H1 (cell line): ENCODE results near the gene LLPH. TPM values are rescaled to one million over a fixed set of nuclear protein-coding genes. Genes with fewer than 3 reads are reported as not detected.

Experiments used
- CTCF ChIA-PET: fragments of 300-600 bp; sonication (Branson Sonifier 250); formaldehyde crosslinking; loops from one replicate; lab custom pipeline; 2021; ENCODE audit not compliant: partially characterized antibody; lab: Charles Lee
- POLR2A ChIA-PET: fragments of 300-600 bp; sonication (Branson Sonifier 250); formaldehyde crosslinking; loops from one replicate; lab custom pipeline; 2021; ENCODE audit warnings: inconsistent platforms; ENCODE audit not compliant: partially characterized antibody; lab: Charles Lee
- DNase-seq, 2 experiments: peaks; one replicate each; pipeline versions ENCODE4 v3.0.0 to v3.0.0-alpha.2; 2010 to 2022; ENCODE audit warnings: low spot score in 2 of 2, low read depth in 1 of 2, mixed read lengths in 1 of 2
- FAIRE-seq: peaks from 2 replicates; lab custom pipeline; 2011; peaks lifted over from hg19 to GRCh38; lab: Jason Lieb, UNC
- H2AFZ ChIP-seq: 2 replicates; pipeline ENCODE4 v1.8.1; 2012; ENCODE audit warnings: low read length, inconsistent platforms
- H2AK5ac ChIP-seq: 2 replicates; pipeline ENCODE4 v1.6.1; 2013; ENCODE audit warnings: low read depth, low read length
- H2BK120ac ChIP-seq: replicated peaks from 2 replicates; pipeline ENCODE3; 2013; ENCODE audit warnings: low read depth, low read length, inconsistent platforms
- H2BK12ac ChIP-seq: 2 replicates; pipeline ENCODE4 v1.6.1; 2013; ENCODE audit warnings: low read depth, low read length
- H2BK15ac ChIP-seq: 2 replicates; pipeline ENCODE4 v1.6.1; 2013; ENCODE audit warnings: low read length
- H2BK20ac ChIP-seq: 2 replicates; pipeline ENCODE4 v1.6.1; 2013; ENCODE audit warnings: low read length
- H2BK5ac ChIP-seq: 2 replicates; pipeline ENCODE4 v1.6.1; 2013; ENCODE audit warnings: low read depth, low read length
- H3K14ac ChIP-seq: 2 replicates; pipeline ENCODE4 v1.6.1; 2013; ENCODE audit warnings: inconsistent platforms; ENCODE audit not compliant: insufficient read length
- H3K18ac ChIP-seq: 2 replicates; pipeline ENCODE4 v1.6.1; 2013; ENCODE audit warnings: low read length; ENCODE audit errors: extremely low read depth
- H3K23ac ChIP-seq: 2 replicates; pipeline ENCODE4 v1.6.1; 2013; ENCODE audit warnings: inconsistent platforms; ENCODE audit not compliant: insufficient read length
- H3K23me2 ChIP-seq: 2 replicates; pipeline ENCODE4 v1.6.1; 2013; ENCODE audit warnings: low read depth, low read length
- H3K27ac ChIP-seq: 2 replicates; pipeline ENCODE4 v1.6.1; 2011; ENCODE audit warnings: low read depth, low read length, inconsistent platforms
- H3K27me3 ChIP-seq, 4 experiments: replicated peaks in 1 of 4; 1 replicate in 1 of 4; 2 replicates in 3 of 4; pipeline versions ENCODE4 v1.6.1 to v1.8.1; 2011 to 2013; ENCODE audit warnings: low read length in 3 of 4, mild to moderate bottlenecking in 3 of 4, inconsistent platforms in 2 of 4, mixed read lengths in 2 of 4, moderate library complexity in 1 of 4; ENCODE audit not compliant: control insufficient read depth in 3 of 4, insufficient read depth in 3 of 4; ENCODE audit errors: extremely low read depth in 1 of 4
- H3K36me3 ChIP-seq, 4 experiments: 2 replicates each; pipeline versions ENCODE4 v1.6.1 to v1.8.1; 2011 to 2013; ENCODE audit warnings: mild to moderate bottlenecking in 4 of 4, low read length in 3 of 4, moderate library complexity in 2 of 4, control low read depth in 1 of 4, inconsistent platforms in 1 of 4; ENCODE audit not compliant: insufficient read depth in 4 of 4, control insufficient read depth in 2 of 4
- H3K4ac ChIP-seq: replicated peaks from 2 replicates; pipeline ENCODE3; 2013; ENCODE audit warnings: low read length, low read depth, mixed read lengths, inconsistent platforms; ENCODE audit not compliant: insufficient read length
- H3K4me1 ChIP-seq, 4 experiments: replicated peaks in 1 of 4; 1 replicate in 1 of 4; 2 replicates in 3 of 4; pipeline versions ENCODE4 v1.6.1 to v1.8.1; 2011 to 2013; ENCODE audit warnings: low read length in 3 of 4, inconsistent platforms in 2 of 4, mixed read lengths in 1 of 4; ENCODE audit not compliant: insufficient read depth in 4 of 4, control insufficient read depth in 3 of 4
- H3K4me2 ChIP-seq, 2 experiments: 2 replicates each; pipeline versions ENCODE4 v1.6.1 to v1.8.1; 2011 to 2013; ENCODE audit warnings: low read depth in 2 of 2, low read length in 2 of 2, control low read depth in 1 of 2, inconsistent platforms in 1 of 2, mild to moderate bottlenecking in 1 of 2; ENCODE audit not compliant: insufficient read depth in 1 of 2
- H3K4me3 ChIP-seq, 4 experiments: fragments of 200-600, 300-600 bp in 1 of 4; sonication (generic), shearing (Covaris generic), sonication (Bioruptor Twin) in 1 of 4; 2 replicates each; pipeline versions ENCODE4 v1.5.1 to v1.8.1; 2011 to 2016; ENCODE audit warnings: low read length in 4 of 4, low read depth in 3 of 4, control low read depth in 2 of 4, inconsistent platforms in 2 of 4, mild to moderate bottlenecking in 2 of 4, mixed read lengths in 1 of 4, moderate library complexity in 1 of 4; ENCODE audit not compliant: insufficient read depth in 2 of 4; ENCODE audit errors: extremely low read depth in 1 of 4
- H3K56ac ChIP-seq: replicated peaks from 2 replicates; pipeline ENCODE3; 2013; ENCODE audit warnings: low read depth, mild to moderate bottlenecking, mixed read lengths, low read length, inconsistent platforms; ENCODE audit not compliant: insufficient read length
- H3K79me1 ChIP-seq: 2 replicates; pipeline ENCODE4 v1.6.1; 2013; ENCODE audit warnings: low read depth, low read length, control low read depth
- H3K79me2 ChIP-seq, 2 experiments: 2 replicates each; pipeline versions ENCODE4 v1.6.1 to v1.8.1; 2012 to 2013; ENCODE audit warnings: low read length in 2 of 2, mild to moderate bottlenecking in 2 of 2, inconsistent platforms in 1 of 2; ENCODE audit not compliant: insufficient read depth in 2 of 2, control insufficient read depth in 1 of 2
- H3K9ac ChIP-seq, 4 experiments: replicated peaks in 1 of 4; 1 replicate in 1 of 4; 2 replicates in 3 of 4; pipeline versions ENCODE4 v1.6.1 to v1.8.1; 2011 to 2013; ENCODE audit warnings: low read depth in 3 of 4, low read length in 3 of 4, control low read depth in 2 of 4, mild to moderate bottlenecking in 2 of 4, moderate library complexity in 2 of 4, inconsistent platforms in 1 of 4; ENCODE audit errors: extremely low read depth in 1 of 4
- H3K9me3 ChIP-seq, 2 experiments: 2 replicates each; pipeline versions ENCODE4 v1.6.1 to v1.8.1; 2012 to 2013; ENCODE audit warnings: mild to moderate bottlenecking in 2 of 2, moderate library complexity in 2 of 2, control low read depth in 1 of 2, inconsistent platforms in 1 of 2, low read depth in 1 of 2, low read length in 1 of 2, mixed read lengths in 1 of 2; ENCODE audit not compliant: insufficient read depth in 2 of 2
- H4K20me1 ChIP-seq, 2 experiments: replicated peaks in 1 of 2; 2 replicates each; pipeline versions ENCODE3 to v1.8.1; 2011 to 2013; ENCODE audit warnings: inconsistent platforms in 2 of 2, low read length in 2 of 2, mild to moderate bottlenecking in 1 of 2; ENCODE audit not compliant: insufficient read depth in 2 of 2, control insufficient read depth in 1 of 2
- H4K5ac ChIP-seq: 2 replicates; pipeline ENCODE4 v1.6.1; 2013; ENCODE audit warnings: low read length, low read depth, mixed read lengths, inconsistent platforms; ENCODE audit not compliant: insufficient read length
- H4K8ac ChIP-seq: 2 replicates; pipeline ENCODE4 v1.8.0; 2013; ENCODE audit warnings: mild to moderate bottlenecking, moderate library complexity, low read length, inconsistent platforms; ENCODE audit not compliant: insufficient read depth; ENCODE audit errors: extremely low read depth
- H4K91ac ChIP-seq: replicated peaks from 2 replicates; pipeline ENCODE3; 2013; ENCODE audit warnings: low read length, mixed read lengths, inconsistent platforms; ENCODE audit not compliant: insufficient read length
- BCL11A ChIP-seq, 2 experiments: IDR thresholded peaks; one replicate each; pipeline ENCODE4 v1.6.1; 2011; ENCODE audit warnings: low read depth in 2 of 2, low read length in 2 of 2, mild to moderate bottlenecking in 2 of 2
- CHD1 ChIP-seq: IDR thresholded peaks from 2 replicates; pipeline ENCODE4 v1.6.1; 2012; ENCODE audit warnings: low read depth, low read length, improper control_type of control experiment
- E2F6 ChIP-seq: IDR thresholded peaks from 2 replicates; pipeline ENCODE4 v1.6.1; 2012; ENCODE audit warnings: inconsistent platforms
- EP300 ChIP-seq, 2 experiments: IDR thresholded peaks; 1 replicate in 1 of 2; 2 replicates in 1 of 2; pipeline ENCODE4 v1.6.1; 2011 to 2012; ENCODE audit warnings: low read depth in 2 of 2, low read length in 2 of 2, mild to moderate bottlenecking in 2 of 2, borderline replicate concordance in 1 of 2, inconsistent platforms in 1 of 2, moderate library complexity in 1 of 2
- JUND ChIP-seq: IDR thresholded peaks from 2 replicates; pipeline ENCODE4 v1.6.1; 2011; ENCODE audit warnings: mild to moderate bottlenecking, improper control_type of control experiment, low read length
- KDM1A ChIP-seq: fragments of 200-600, 300-600 bp; sonication (generic); IDR thresholded peaks from 2 replicates; pipeline ENCODE4 v1.7.1; 2016; ENCODE audit warnings: mild to moderate bottlenecking, low read length, borderline replicate concordance
- MAFK ChIP-seq: IDR thresholded peaks from 2 replicates; pipeline ENCODE4 v1.6.1; 2012; ENCODE audit warnings: low read depth, mild to moderate bottlenecking, improper control_type of control experiment, low read length
- NANOG ChIP-seq: IDR thresholded peaks from 2 replicates; pipeline ENCODE4 v1.6.1; 2011; ENCODE audit warnings: low read length, low read depth, mild to moderate bottlenecking, inconsistent platforms; ENCODE audit not compliant: insufficient read depth, poor library complexity, severe bottlenecking
- RNF2 ChIP-seq: fragments of 200-900, 300-1000 bp; sonication (generic); IDR thresholded peaks from 2 replicates; pipeline ENCODE4 v1.7.1; 2016; ENCODE audit warnings: borderline replicate concordance, low read depth, mild to moderate bottlenecking, antibody characterized with exemption, low read length; ENCODE audit not compliant: poor library complexity, severe bottlenecking; ENCODE audit errors: missing control alignments
- SIN3A ChIP-seq, 2 experiments: IDR thresholded peaks in 1 of 2; conservative IDR thresholded peaks in 1 of 2; 2 replicates each; pipeline ENCODE4 v1.6.1; 2011 to 2012; ENCODE audit warnings: low read length in 2 of 2, improper control_type of control experiment in 1 of 2, low read depth in 1 of 2, mild to moderate bottlenecking in 1 of 2
- SP2 ChIP-seq: IDR thresholded peaks from 2 replicates; pipeline ENCODE4 v1.6.1; 2012; ENCODE audit warnings: mild to moderate bottlenecking, low read length, inconsistent platforms
- TAF1 ChIP-seq: IDR thresholded peaks from 2 replicates; pipeline ENCODE4 v1.6.1; 2011; ENCODE audit warnings: mild to moderate bottlenecking, low read depth, low read length
- WGBS, 2 experiments: shearing (Covaris generic) in 1 of 2; methylation state at CpG; one replicate each; pipeline versions ENCODE4 v1.1.6 to v1.1.7; 2013 to 2015; ENCODE audit warnings: low lambda C conversion rate in 2 of 2, mixed read lengths in 2 of 2, inconsistent platforms in 1 of 2, low coverage in 1 of 2, missing lambda C conversion rate in 1 of 2; ENCODE audit not compliant: insufficient replicate concordance in 2 of 2, insufficient coverage in 1 of 2, insufficient read length in 1 of 2; ENCODE audit errors: extremely low coverage in 1 of 2, missing lambda C conversion rate in 1 of 2; 5-methylcytosine and 5-hydroxymethylcytosine counted together
- polyA plus RNA-seq, 7 experiments: library from polyadenylated mRNA; depleted of rRNA in 3 of 7; stranded (reverse) in 5 of 7; unstranded in 2 of 7; fragments of >200 nt in 5 of 7; fragments of 200-250 nt in 2 of 7; gene quantifications; 1 replicate in 5 of 7; 2 replicates in 1 of 7; 4 replicates in 1 of 7; pipeline versions ENCODE4 v1.2.1 to v1.2.3, GENCODE V29; 2011 to 2013; ENCODE audit warnings: missing spikeins in 2 of 7, mixed read lengths in 2 of 7
- total RNA-seq: library from RNA; stranded (reverse); fragmentation: NEBNext Ultra II Directional; extraction: Animal tissue kit (Norgen Biotek cat#: 25700); gene quantifications from 2 replicates; pipeline ENCODE4 v1.2.1, GENCODE V29; 2021

LLPH gene
- total and polyA plus RNA-seq, 2 of the 8 experiments (the other 6 are each of a cell fraction or from before 2014, with no cell fraction given): 2.3 to 31.3 TPM

DNA sequence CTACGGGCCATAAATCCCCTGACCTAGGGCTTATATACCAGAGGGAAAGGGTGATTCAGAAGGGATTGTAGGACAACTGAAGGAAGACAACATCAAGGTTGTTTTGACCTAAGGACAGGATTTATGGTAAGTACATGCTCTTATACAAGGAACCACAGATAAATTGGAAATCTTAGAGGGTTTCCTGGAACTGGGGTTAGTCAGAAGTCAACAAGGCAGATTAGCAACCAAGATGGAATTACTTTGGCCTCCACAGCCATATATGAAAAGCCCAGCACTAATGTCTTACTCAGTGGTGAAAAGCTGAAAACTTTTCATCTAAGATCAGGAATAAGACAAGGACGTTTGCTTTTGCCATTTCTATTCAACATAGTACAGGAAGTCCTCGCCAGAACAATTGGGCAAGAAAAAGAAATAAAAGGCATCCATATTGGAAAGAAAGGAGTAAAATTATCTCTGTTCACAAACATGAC lies 33.8 kb upstream of the LLPH start:
- Histone ChIP-seq H3K9ac (no peak overlapping the region), H3K4me3 (no peak overlapping the region), H3K36me3 (peaks cover 0 to 3% (median 0%) of the 10 kb centered on the region in 4 experiments; a peak in 1 of 8 replicates), H3K79me2 (peaks cover 0 to 5% of the 10 kb centered on the region in 2 experiments; a peak in 2 of 4 replicates), H3K4me1 (no peaks in the 10 kb centered on the region; a peak in 1 of 7 replicates), H3K14ac (no peak overlapping the region), H3K9me3 (peaks cover 0 to 5% of the 10 kb centered on the region in 2 experiments; a peak in 2 of 4 replicates), H2AK5ac (no peak overlapping the region), H4K20me1 (no peaks in the 10 kb centered on the region), H3K56ac (no peak overlapping the region), H3K23ac (no peak overlapping the region), H3K4ac (no peak overlapping the region), H3K23me2 (peaks cover 4% of the 10 kb centered on the region), H4K8ac (no peak overlapping the region), H2BK15ac (no peak overlapping the region), H2BK5ac (no peak overlapping the region), H2AFZ (no peak overlapping the region), H4K5ac (no peak overlapping the region), H3K27ac (no peak overlapping the region), H4K91ac (no peak overlapping the region), H3K4me2 (no peak overlapping the region), H2BK120ac (no peak overlapping the region), H3K27me3 (no peaks in the 10 kb centered on the region), H3K79me1 (no peaks in the 10 kb centered on the region), H2BK12ac (no peak overlapping the region), H2BK20ac (no peak overlapping the region), H3K18ac (no peak overlapping the region)
- POLR2A ChIA-PET: no interaction called here
- FAIRE-seq (no peak), DNase-seq (no peak)
- 86% methylated on average over 3 of the region's 3 CpGs; no CpG with 5 or more reads in 1 of the 2 experiments for WGBS, 2 experiments
- CTCF ChIA-PET: interaction anchor here (0.8 kb wide), 1 partner anchor 14 kb away, joined by 3 read pairs; no protein-coding TSS in a partner anchor
- TF ChIP-seq RNF2 (no peak), SP2 (no peak), BCL11A (IDR thresholded peaks at IDR 0.05; ENCODE audit: low read depth in 2 of 2, low read length in 2 of 2) (no peak), JUND (no peak), MAFK (no peak), SIN3A (conservative IDR thresholded peaks at IDR 0.05 in 1 of 2, IDR thresholded peaks at IDR 0.05 in 1 of 2; ENCODE audit: low read depth in 1 of 2, low read length in 2 of 2) (no peak), EP300 (IDR thresholded peaks at IDR 0.05; ENCODE audit: borderline replicate concordance in 1 of 2, low read depth in 2 of 2, low read length in 2 of 2) (no peak), CHD1 (no peak), KDM1A (no peak), NANOG (no peak), E2F6 (no peak), TAF1 (no peak)
